Kidney (tissue), 14 donors: Measurements from ENCODE around the gene U2SURP. TPM values are rescaled to one million over a fixed set of nuclear protein-coding genes. Genes with fewer than 3 reads are reported as not detected.

Experiments used
- DNase-seq, 5 donors: peaks; one replicate each; pipeline ENCODE4 v3.0.0-alpha.2; 2013 to 2020
- FAIRE-seq: peaks from 2 replicates; lab custom pipeline; 2012; peaks lifted over from hg19 to GRCh38; lab: Jason Lieb, UNC
- H3K27ac ChIP-seq, 2 donors: one replicate each; pipeline ENCODE4 v1.7.0; 2013; ENCODE audit warnings: low read depth in 2 of 2, low read length in 2 of 2, inconsistent platforms in 1 of 2
- H3K27me3 ChIP-seq: one replicate; pipeline ENCODE4 v1.7.1; 2013; ENCODE audit warnings: low read length, inconsistent platforms; ENCODE audit not compliant: control insufficient read depth, insufficient read depth
- H3K36me3 ChIP-seq, 3 donors: one replicate each; pipeline versions ENCODE4 v1.7.0 to v1.7.1; 2013; ENCODE audit warnings: low read length in 3 of 3, control low read depth in 1 of 3, inconsistent platforms in 1 of 3; ENCODE audit not compliant: insufficient read depth in 3 of 3, control insufficient read depth in 2 of 3
- H3K4me1 ChIP-seq, 3 donors: one replicate each; pipeline versions ENCODE4 v1.7.0 to v1.7.1; 2013; ENCODE audit warnings: low read length in 3 of 3, inconsistent platforms in 1 of 3, low read depth in 1 of 3; ENCODE audit not compliant: control insufficient read depth in 2 of 3, insufficient read depth in 2 of 3
- H3K4me3 ChIP-seq, 3 donors: one replicate each; pipeline versions ENCODE4 v1.7.0 to v1.8.1; 2013; ENCODE audit warnings: low read length in 3 of 3, control low read depth in 1 of 3, inconsistent platforms in 1 of 3
- H3K9ac ChIP-seq, 3 donors: one replicate each; pipeline versions ENCODE4 v1.7.0 to v1.7.1; 2013; ENCODE audit warnings: low read length in 3 of 3, control low read depth in 1 of 3, inconsistent platforms in 1 of 3
- H3K9me3 ChIP-seq, 3 donors: one replicate each; pipeline versions ENCODE4 v1.7.0 to v1.7.1; 2013; ENCODE audit warnings: low read length in 3 of 3, control low read depth in 1 of 3, inconsistent platforms in 1 of 3; ENCODE audit not compliant: control insufficient read depth in 2 of 3, insufficient read depth in 1 of 3
- intact Hi-C: fragments of 100-400 bp; cut with DNase I; formaldehyde crosslinking; loops from one replicate; pipeline ENCODE4 v1.11.1; 2022
- polyA plus RNA-seq: library from polyadenylated mRNA; stranded (reverse); fragments of 350-450 nt; fragmentation: Illumina TruSeq; extraction: RNeasy Lipid Tissue Mini Kit (QIAGEN cat#74804); gene quantifications from one replicate; pipeline ENCODE4 v1.2.3, GENCODE V29; 2014; ENCODE audit warnings: low read depth, low replicate concordance; ENCODE audit not compliant: insufficient read depth
- total RNA-seq: library from RNA; stranded (reverse); fragmentation: NEBNext Ultra II Directional; extraction: Animal tissue kit (Norgen Biotek cat#: 25700); gene quantifications from one replicate; pipeline ENCODE4 v1.2.1, GENCODE V29; 2021
- TF ChIP-seq, protein P1 (sequence below): IDR thresholded peaks from 3 replicates; pipeline ENCODE4 v1.5.1; 2012; ENCODE audit warnings: mild to moderate bottlenecking, moderate library complexity, borderline replicate concordance; ENCODE audit not compliant: insufficient read depth; ENCODE audit errors: extremely low read depth
- donor health status: control.
- donor health status: control.
- donor health status: control.
- donor health status: control.
- donor health status: control.
- donor health status: DM: yes; HTN: yes; CAD: no.
- donor health status: Normal renal cell carcinoma (clear cell type).

The U2SURP gene
- total and polyA plus RNA-seq, 2 donors from 2014 or later: 23.0 to 97.7 TPM

DNA sequence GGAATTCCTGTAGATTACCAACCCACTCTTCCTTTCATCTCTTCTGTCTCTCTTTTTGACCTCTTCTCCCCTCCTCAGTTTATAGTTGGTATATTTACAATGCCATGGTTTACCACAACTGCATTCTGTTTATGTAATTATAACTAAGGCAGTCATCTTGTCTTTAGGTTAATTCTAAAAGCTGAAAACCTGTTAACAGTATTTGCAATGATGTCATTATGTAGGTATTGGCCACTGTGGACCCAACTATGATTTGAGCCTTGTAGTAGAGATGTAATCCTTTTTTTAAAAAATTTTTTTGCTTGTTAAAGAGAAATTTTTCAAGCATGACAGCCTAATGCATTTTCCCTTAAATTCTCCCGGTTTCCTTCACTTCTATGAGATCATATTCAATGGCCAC lies 87.5 kb downstream of the U2SURP start:
- FAIRE-seq (no peak), DNase-seq (no peak)
- H3K27ac ChIP-seq: no peak overlapping the region
- H3K27me3 ChIP-seq: no peaks in the 10 kb centered on the region
- H3K9ac ChIP-seq: no peak overlapping the region
- H3K9me3 ChIP-seq: no peaks in the 10 kb centered on the region
- TF ChIP-seq, protein P1, sequence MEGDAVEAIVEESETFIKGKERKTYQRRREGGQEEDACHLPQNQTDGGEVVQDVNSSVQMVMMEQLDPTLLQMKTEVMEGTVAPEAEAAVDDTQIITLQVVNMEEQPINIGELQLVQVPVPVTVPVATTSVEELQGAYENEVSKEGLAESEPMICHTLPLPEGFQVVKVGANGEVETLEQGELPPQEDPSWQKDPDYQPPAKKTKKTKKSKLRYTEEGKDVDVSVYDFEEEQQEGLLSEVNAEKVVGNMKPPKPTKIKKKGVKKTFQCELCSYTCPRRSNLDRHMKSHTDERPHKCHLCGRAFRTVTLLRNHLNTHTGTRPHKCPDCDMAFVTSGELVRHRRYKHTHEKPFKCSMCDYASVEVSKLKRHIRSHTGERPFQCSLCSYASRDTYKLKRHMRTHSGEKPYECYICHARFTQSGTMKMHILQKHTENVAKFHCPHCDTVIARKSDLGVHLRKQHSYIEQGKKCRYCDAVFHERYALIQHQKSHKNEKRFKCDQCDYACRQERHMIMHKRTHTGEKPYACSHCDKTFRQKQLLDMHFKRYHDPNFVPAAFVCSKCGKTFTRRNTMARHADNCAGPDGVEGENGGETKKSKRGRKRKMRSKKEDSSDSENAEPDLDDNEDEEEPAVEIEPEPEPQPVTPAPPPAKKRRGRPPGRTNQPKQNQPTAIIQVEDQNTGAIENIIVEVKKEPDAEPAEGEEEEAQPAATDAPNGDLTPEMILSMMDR: no peak
- no peak overlapping the region for H3K4me3 ChIP-seq
- H3K4me1 ChIP-seq: no peaks in the 10 kb centered on the region
- no peaks in the 10 kb centered on the region for H3K36me3 ChIP-seq
- intact Hi-C loops: no loop called here

DNA sequence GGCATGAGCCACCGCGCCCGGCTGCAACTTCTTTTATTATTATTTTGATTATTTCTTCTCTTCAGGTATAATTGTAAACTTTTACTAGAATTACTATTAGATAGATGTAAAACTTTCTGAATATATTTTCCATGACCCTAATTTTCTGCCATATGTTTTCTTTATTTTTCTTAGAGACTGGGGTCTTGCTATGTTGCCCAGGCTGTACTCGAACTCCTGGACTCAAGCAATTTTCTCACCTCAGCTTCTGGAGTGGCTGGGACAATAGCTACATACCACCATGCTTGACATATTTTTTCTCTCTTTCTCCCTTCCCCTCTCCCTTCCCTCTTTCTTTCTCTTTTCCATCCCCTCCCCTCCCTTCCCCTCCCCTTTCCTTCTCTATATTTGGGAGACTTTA lies 88.6 kb downstream of the U2SURP start:
- Histone ChIP-seq H3K27ac (no peak overlapping the region), H3K4me1 (no peaks in the 10 kb centered on the region), H3K9ac (no peak overlapping the region), H3K36me3 (no peaks in the 10 kb centered on the region), H3K27me3 (no peaks in the 10 kb centered on the region), H3K4me3 (no peak overlapping the region), H3K9me3 (no peaks in the 10 kb centered on the region)
- DNase-seq (no peak), FAIRE-seq (no peak)
- intact Hi-C loops: no loop called here
- TF ChIP-seq, protein P1: no peak

DNA sequence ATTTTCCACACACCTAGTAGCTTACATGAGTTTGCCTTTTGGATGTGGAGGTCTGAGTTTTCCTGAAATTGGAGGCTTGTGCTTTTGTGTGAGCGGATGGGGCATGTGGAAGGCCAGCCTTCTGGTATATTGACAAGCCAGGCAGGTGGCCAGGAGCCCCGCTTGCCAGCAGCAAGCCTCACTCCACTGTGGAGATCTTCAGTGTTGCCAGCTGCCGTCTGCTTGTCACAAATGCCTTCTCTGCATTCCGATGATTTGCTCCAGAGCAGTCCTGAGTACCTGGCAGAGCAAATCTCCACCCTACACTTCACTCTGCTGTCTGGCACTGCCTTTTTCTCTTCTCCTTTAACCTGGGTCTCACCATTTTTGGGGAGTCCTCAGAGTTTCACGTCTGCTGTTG lies 89.1 kb downstream of the U2SURP start:
- Histone ChIP-seq H3K4me3 (no peak overlapping the region), H3K9ac (no peak overlapping the region), H3K36me3 (no peaks in the 10 kb centered on the region), H3K4me1 (no peaks in the 10 kb centered on the region), H3K9me3 (no peaks in the 10 kb centered on the region), H3K27me3 (no peaks in the 10 kb centered on the region), H3K27ac (no peak overlapping the region)
- DNase-seq: no peak
- TF ChIP-seq, protein P1: no peak
- intact Hi-C loops: no loop called here
- FAIRE-seq: no peak
